H1 (cell line): ENCODE results near the gene LY6G5B. TPM values are rescaled to one million over a fixed set of nuclear protein-coding genes. Genes with fewer than 3 reads are reported as not detected.
A peak's percentile ranks its signal among the peaks of the same experiment; 100 is the strongest.

Experiments
- CBX8 ChIP-seq: fragments of 300-800, 300-1000 bp; sonication (generic); IDR thresholded peaks from 2 replicates; pipeline ENCODE4 v1.7.1; 2016; ENCODE audit warnings: low read depth, low read length, borderline replicate concordance
- CHD1 ChIP-seq: IDR thresholded peaks from 2 replicates; pipeline ENCODE4 v1.6.1; 2012; ENCODE audit warnings: low read depth, low read length, improper control_type of control experiment
- CHD2 ChIP-seq: IDR thresholded peaks from 2 replicates; pipeline ENCODE4 v1.6.1; 2012; ENCODE audit warnings: low read length, improper control_type of control experiment
- KDM5A ChIP-seq: fragments of 200-600 bp; IDR thresholded peaks from 2 replicates; pipeline ENCODE4 v1.7.1; 2012; ENCODE audit warnings: mild to moderate bottlenecking, low read length, inconsistent platforms, mixed read lengths
- PHF8 ChIP-seq: fragments of 200-600 bp; sonication (generic); conservative IDR thresholded peaks from 2 replicates; pipeline ENCODE4 v1.7.1; 2012; ENCODE audit warnings: low read depth, mild to moderate bottlenecking, inconsistent platforms, low read length, moderate library complexity
- POLR2AphosphoS5 ChIP-seq: IDR thresholded peaks from 2 replicates; pipeline ENCODE4 v1.6.1; 2011; ENCODE audit warnings: low read depth, low read length
- RAD21 ChIP-seq, 2 experiments: IDR thresholded peaks in 1 of 2; conservative IDR thresholded peaks in 1 of 2; 2 replicates each; pipeline ENCODE4 v1.6.1; 2011; ENCODE audit warnings: low read depth in 2 of 2, low read length in 2 of 2, improper control_type of control experiment in 1 of 2, inconsistent platforms in 1 of 2, mild to moderate bottlenecking in 1 of 2, moderate library complexity in 1 of 2
- RXRA ChIP-seq: IDR thresholded peaks from 2 replicates; pipeline ENCODE4 v1.6.1; 2011; ENCODE audit warnings: low read depth, mild to moderate bottlenecking, low read length, moderate library complexity; ENCODE audit not compliant: insufficient read depth
- SP4 ChIP-seq: IDR thresholded peaks from 2 replicates; pipeline ENCODE4 v1.6.1; 2012; ENCODE audit warnings: low read length, inconsistent platforms
- TEAD4 ChIP-seq: IDR thresholded peaks from 2 replicates; pipeline ENCODE4 v1.6.1; 2012; ENCODE audit warnings: low read depth, low read length, inconsistent platforms, mixed read lengths
- polyA plus RNA-seq, 7 experiments: library from polyadenylated mRNA; depleted of rRNA in 3 of 7; stranded (reverse) in 5 of 7; unstranded in 2 of 7; fragments of >200 nt in 5 of 7; fragments of 200-250 nt in 2 of 7; gene quantifications; 1 replicate in 5 of 7; 2 replicates in 1 of 7; 4 replicates in 1 of 7; pipeline versions ENCODE4 v1.2.1 to v1.2.3, GENCODE V29; 2011 to 2013; ENCODE audit warnings: missing spikeins in 2 of 7, mixed read lengths in 2 of 7
- total RNA-seq: library from RNA; stranded (reverse); fragmentation: NEBNext Ultra II Directional; extraction: Animal tissue kit (Norgen Biotek cat#: 25700); gene quantifications from 2 replicates; pipeline ENCODE4 v1.2.1, GENCODE V29; 2021

Gene LY6G5B
- total and polyA plus RNA-seq, 2 of the 8 experiments (the other 6 are each of a cell fraction or from before 2014, with no cell fraction given), result 10.6 to 12.6 TPM

- peak; percentile 89 for TF ChIP-seq POLR2AphosphoS5
- TF ChIP-seq KDM5A, result no peak
- TF ChIP-seq PHF8, result peak; percentile 70
- no peak for TF ChIP-seq TEAD4
- TF ChIP-seq CHD1, result no peak
- no peak for TF ChIP-seq CBX8
- no peak for TF ChIP-seq RXRA
- no peak for TF ChIP-seq CHD2
- no peak for TF ChIP-seq RAD21 (IDR thresholded peaks at IDR 0.05 in 1 of 2, conservative IDR thresholded peaks at IDR 0.05 in 1 of 2; ENCODE audit: low read depth in 2 of 2, low read length in 2 of 2)
- no peak for TF ChIP-seq SP4
These were observed 4.1 kb upstream of the LY6G5B start, which contains the start of gene CSNK2B (continued) for GRCh38 chr6:31665501-31666336.
